Tibial nerve (tissue), 4 donors: ENCODE data around the gene GRXCR2. TPM values are rescaled to one million over a fixed set of nuclear protein-coding genes. Genes with fewer than 3 reads are reported as not detected.

Experiments
- DNase-seq, 2 donors: peaks; one replicate each; pipeline ENCODE4 v3.0.0-alpha.2; 2019; ENCODE audit warnings: low spot score in 2 of 2
- H3K27ac ChIP-seq, 4 donors: fragments of 200-600 bp; sonication (generic) in 3 of 4; one replicate each; pipeline ENCODE4 v1.5.1; 2017 to 2019; ENCODE audit warnings: mild to moderate bottlenecking in 1 of 4
- H3K27me3 ChIP-seq, 2 donors: fragments of 200-600 bp; sonication (generic) in 1 of 2; one replicate each; pipeline versions ENCODE4 v1.5.1 to v1.6.0; 2017 to 2019
- H3K36me3 ChIP-seq, 3 donors: fragments of 200-600 bp; sonication (generic); one replicate each; pipeline ENCODE4 v1.5.1; 2018 to 2019
- H3K4me1 ChIP-seq, 4 donors: fragments of 200-600 bp; sonication (generic) in 3 of 4; one replicate each; pipeline ENCODE4 v1.5.1; 2017 to 2019
- H3K4me3 ChIP-seq, 4 donors: fragments of 200-600 bp; sonication (generic) in 3 of 4; one replicate each; pipeline ENCODE4 v1.5.1; 2017 to 2019; ENCODE audit warnings: mild to moderate bottlenecking in 1 of 4, moderate library complexity in 1 of 4
- H3K9me3 ChIP-seq, 4 donors: fragments of 200-600 bp; sonication (generic) in 3 of 4; one replicate each; pipeline ENCODE4 v1.5.1; 2017 to 2019
- CTCF ChIP-seq, 5 experiments: fragments of 200-600 bp in 3 of 5; fragments of 450-650 bp in 2 of 5; sonication (generic) in 3 of 5; IDR thresholded peaks; one replicate each; pipeline ENCODE4 v1.5.1; 2016 to 2019; ENCODE audit warnings: antibody characterized with exemption in 5 of 5, mild to moderate bottlenecking in 3 of 5, moderate library complexity in 2 of 5
- EP300 ChIP-seq, 2 donors: sonication (generic); formaldehyde crosslinking; IDR thresholded peaks; one replicate each; pipeline ENCODE4 v1.6.1; 2017; ENCODE audit warnings: antibody characterized with exemption in 2 of 2, mild to moderate bottlenecking in 1 of 2
- POLR2A ChIP-seq, 2 donors: fragments of 450-650 bp; IDR thresholded peaks; one replicate each; pipeline ENCODE4 v1.6.1; 2017; ENCODE audit warnings: antibody characterized with exemption in 2 of 2, mild to moderate bottlenecking in 2 of 2, moderate library complexity in 2 of 2
- WGBS, 2 donors: methylation state at CpG; one replicate each; pipeline ENCODE4 v1.1.5; 2018; 5-methylcytosine and 5-hydroxymethylcytosine counted together
- total RNA-seq, 4 donors: library from RNA; depleted of rRNA; stranded (reverse); fragments of >200 nt; gene quantifications; one replicate each; pipeline ENCODE4 v1.1.0, GENCODE V29; 2016

GRXCR2 gene
- total RNA-seq, 4 donors from 2014 or later: not detected

GRCh38 chr5:145824040-145824439 is 48.8 kb downstream of the GRXCR2 start:
- H3K4me3 ChIP-seq: no peak overlapping the region
- H3K4me1 ChIP-seq: no peaks in the 10 kb centered on the region
- H3K36me3 ChIP-seq: peaks cover 0 to 7% (median 0%) of the 10 kb centered on the region in 3 donors
- WGBS, 2 donors: 31 to 37% methylated on average over 4 of the region's 4 CpGs
- DNase-seq: no peak
- H3K9me3 ChIP-seq: no peaks in the 10 kb centered on the region
- no peak overlapping the region for H3K27ac ChIP-seq
- no peaks in the 10 kb centered on the region for H3K27me3 ChIP-seq
- no peak for TF ChIP-seq CTCF (IDR thresholded peaks at IDR 0.05)

GRCh38 chr5:145818604-145819003 is 54.2 kb downstream of the GRXCR2 start:
- Histone ChIP-seq H3K4me3 (no peak overlapping the region), H3K4me1 (no peaks in the 10 kb centered on the region), H3K27ac (no peak overlapping the region), H3K36me3 (peaks cover 0 to 24% (median 3%) of the 10 kb centered on the region in 3 donors), H3K9me3 (no peaks in the 10 kb centered on the region), H3K27me3 (no peaks in the 10 kb centered on the region)
- DNase-seq: no peak
- TF ChIP-seq CTCF (IDR thresholded peaks at IDR 0.05) (no peak), POLR2A (IDR thresholded peaks at IDR 0.05) (no peak), EP300 (IDR thresholded peaks at IDR 0.05) (no peak)
- WGBS, 2 donors: 82 to 92% methylated on average over 4 of the region's 4 CpGs

GRCh38 chr5:145812877-145813276 is 59.9 kb downstream of the GRXCR2 start:
- WGBS, 2 donors: 61 to 86% methylated on average over 1 of the region's 1 CpG
- Histone ChIP-seq H3K4me3 (no peak overlapping the region), H3K27ac (no peak overlapping the region), H3K27me3 (no peaks in the 10 kb centered on the region), H3K36me3 (peaks cover 0 to 21% (median 3%) of the 10 kb centered on the region in 3 donors), H3K4me1 (no peaks in the 10 kb centered on the region), H3K9me3 (no peaks in the 10 kb centered on the region)
- TF ChIP-seq CTCF (IDR thresholded peaks at IDR 0.05) (no peak), POLR2A (IDR thresholded peaks at IDR 0.05) (no peak), EP300 (IDR thresholded peaks at IDR 0.05) (no peak)
- DNase-seq: no peak

- Histone ChIP-seq H3K4me3 (no peak overlapping the region), H3K27ac (no peak overlapping the region), H3K27me3 (no peaks in the 10 kb centered on the region), H3K9me3 (no peaks in the 10 kb centered on the region), H3K4me1 (no peaks in the 10 kb centered on the region), H3K36me3 (peaks cover 0 to 17% (median 3%) of the 10 kb centered on the region in 3 donors)
- DNase-seq: peak in 1 of 2 donors; percentile 24
- WGBS, 2 donors: 77% methylated on average over 3 of the region's 3 CpGs
- no peak for TF ChIP-seq EP300 (IDR thresholded peaks at IDR 0.05)
- no peak for TF ChIP-seq POLR2A (IDR thresholded peaks at IDR 0.05)
- TF ChIP-seq CTCF (IDR thresholded peaks at IDR 0.05): peak in 1 of 5 experiments; percentile 17
Observed at GRCh38 chr5:145811834-145812625, 60.8 kb downstream of the GRXCR2 start.

Other genes starting within 250 kb of the GRXCR2 start
- gene PRELID2, start 37.7 kb downstream of the GRXCR2 start, total RNA-seq: 10 to 100 TPM; 10.5 to 31.7 (median 16.4) TPM
- gene SH3RF2, start 63.6 kb upstream of the GRXCR2 start, total RNA-seq: 1 to 10 TPM; 1.0 to 5.1 (median 2.0) TPM
- gene PLAC8L1, start 232.6 kb upstream of the GRXCR2 start, total RNA-seq: not detected